ENCODE measurements around the gene TMEM238L. TPM values are rescaled to one million over a fixed set of nuclear protein-coding genes. Genes with fewer than 3 reads are reported as not detected.

The TMEM238L gene
- total and polyA plus RNA-seq, 2 of the 8 experiments (the other 6 are each of a cell fraction or from before 2014, with no cell fraction given) = not detected

DNA sequence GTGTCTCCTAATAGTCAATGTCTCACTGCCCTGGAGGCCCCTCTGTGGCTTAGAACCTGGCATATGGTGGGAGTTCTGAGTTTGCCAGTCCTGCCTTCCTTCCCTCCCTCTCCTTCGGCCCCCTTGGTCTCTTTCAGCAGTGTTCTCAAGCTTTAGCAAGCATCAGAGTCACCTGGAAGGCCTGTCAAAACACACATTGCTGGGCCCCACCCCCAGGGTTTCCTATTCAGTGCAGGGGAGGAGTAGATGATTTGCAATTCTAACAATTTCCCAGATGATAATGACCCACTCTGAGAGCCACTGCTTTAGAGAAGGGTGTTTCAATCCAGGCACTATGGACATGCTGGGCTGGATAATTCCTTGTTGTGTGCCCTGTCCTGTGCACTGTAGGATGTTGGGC lies 47.7 kb downstream of the TMEM238L start (continued):
- TF ChIP-seq, protein P1, sequence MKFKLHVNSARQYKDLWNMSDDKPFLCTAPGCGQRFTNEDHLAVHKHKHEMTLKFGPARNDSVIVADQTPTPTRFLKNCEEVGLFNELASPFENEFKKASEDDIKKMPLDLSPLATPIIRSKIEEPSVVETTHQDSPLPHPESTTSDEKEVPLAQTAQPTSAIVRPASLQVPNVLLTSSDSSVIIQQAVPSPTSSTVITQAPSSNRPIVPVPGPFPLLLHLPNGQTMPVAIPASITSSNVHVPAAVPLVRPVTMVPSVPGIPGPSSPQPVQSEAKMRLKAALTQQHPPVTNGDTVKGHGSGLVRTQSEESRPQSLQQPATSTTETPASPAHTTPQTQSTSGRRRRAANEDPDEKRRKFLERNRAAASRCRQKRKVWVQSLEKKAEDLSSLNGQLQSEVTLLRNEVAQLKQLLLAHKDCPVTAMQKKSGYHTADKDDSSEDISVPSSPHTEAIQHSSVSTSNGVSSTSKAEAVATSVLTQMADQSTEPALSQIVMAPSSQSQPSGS (IDR thresholded peaks at IDR 0.05; ENCODE audit: low read length) = no peak
- TF ChIP-seq BRCA1 (IDR thresholded peaks at IDR 0.05; ENCODE audit: low read depth, low read length) (no peak), ASH2L (IDR thresholded peaks at IDR 0.05; ENCODE audit: low read length) (no peak)
